IMR-90 (cell line): Measurements from ENCODE around the gene NCOA7. TPM values are rescaled to one million over a fixed set of nuclear protein-coding genes. Genes with fewer than 3 reads are reported as not detected.

Source experiments
- ATAC-seq: fragments of 200-7000 bp; cut with Tn5 transposase; 2 replicates; pipeline ENCODE4 v1.9.1; 2020; ENCODE audit warnings: low read depth, mild to moderate bottlenecking, moderate library complexity
- BruUV-seq: library from RNA; stranded (reverse); fragments of 400-500 nt; replicated peaks from 2 replicates; lab custom pipeline; 2021; lab: Mats Ljungman, UMichigan
- CTCF ChIA-PET: fragments of 300-600 bp; formaldehyde crosslinking; extraction: SDS; loops from one replicate; lab custom pipeline; 2021; ENCODE audit warnings: antibody characterized with exemption; lab: Yijun Ruan, JAX
- POLR2A ChIA-PET: fragments of 300-600 bp; sonication (Branson Sonifier 250); formaldehyde crosslinking; loops from one replicate; lab custom pipeline; 2022; ENCODE audit warnings: antibody characterized with exemption; ENCODE audit not compliant: unreplicated experiment; lab: Charles Lee
- DNase-seq: peaks from one replicate; pipeline ENCODE4 v3.0.0; 2013
- H2AFZ ChIP-seq: replicated peaks from 2 replicates; pipeline ENCODE3; 2013; ENCODE audit warnings: low read length, mild to moderate bottlenecking; ENCODE audit not compliant: poor library complexity
- H2AK5ac ChIP-seq: 2 replicates; pipeline ENCODE4 v1.6.1; 2013; ENCODE audit warnings: low read depth, low read length, inconsistent platforms
- H2AK9ac ChIP-seq: replicated peaks from 2 replicates; pipeline ENCODE3; 2013; ENCODE audit warnings: mild to moderate bottlenecking, low read depth, low read length, moderate library complexity; ENCODE audit not compliant: poor library complexity
- H2BK120ac ChIP-seq: 2 replicates; pipeline ENCODE4 v1.6.1; 2013; ENCODE audit warnings: low read depth, low read length, inconsistent platforms
- H2BK15ac ChIP-seq: 3 replicates; pipeline ENCODE4 v1.6.1; 2013; ENCODE audit warnings: low read depth, low read length, inconsistent platforms
- H2BK20ac ChIP-seq: 2 replicates; pipeline ENCODE4 v1.6.1; 2013; ENCODE audit warnings: low read depth, mild to moderate bottlenecking, inconsistent platforms, low read length, moderate library complexity
- H2BK5ac ChIP-seq: 2 replicates; pipeline ENCODE4 v1.6.1; 2013; ENCODE audit warnings: mild to moderate bottlenecking, low read depth, low read length, inconsistent platforms; ENCODE audit not compliant: poor library complexity, severe bottlenecking
- H3K14ac ChIP-seq: replicated peaks from 2 replicates; pipeline ENCODE4 v1.6.1; 2013; ENCODE audit warnings: low read depth, low read length, inconsistent platforms
- H3K18ac ChIP-seq: 2 replicates; pipeline ENCODE4 v1.6.1; 2013; ENCODE audit warnings: low read depth, low read length, control low read depth
- H3K23ac ChIP-seq: 2 replicates; pipeline ENCODE4 v1.6.1; 2013; ENCODE audit warnings: low read depth, low read length, inconsistent platforms
- H3K27ac ChIP-seq: 2 replicates; pipeline ENCODE4 v1.5.1; 2013; ENCODE audit warnings: mild to moderate bottlenecking, control low read depth, low read length; ENCODE audit not compliant: insufficient read depth
- H3K27me3 ChIP-seq: 2 replicates; pipeline ENCODE4 v1.6.1; 2013; ENCODE audit warnings: low read length; ENCODE audit not compliant: control insufficient read depth, insufficient read depth
- H3K36me3 ChIP-seq: 2 replicates; pipeline ENCODE4 v1.6.1; 2013; ENCODE audit warnings: low read length, mixed read lengths; ENCODE audit not compliant: control insufficient read depth, insufficient read depth
- H3K4ac ChIP-seq: 2 replicates; pipeline ENCODE4 v1.6.1; 2013; ENCODE audit warnings: low read depth, low read length, inconsistent platforms
- H3K4me1 ChIP-seq: 2 replicates; pipeline ENCODE4 v1.6.1; 2013; ENCODE audit warnings: low read length, mixed read lengths; ENCODE audit not compliant: control insufficient read depth, insufficient read depth
- H3K4me2 ChIP-seq: 2 replicates; pipeline ENCODE4 v1.6.1; 2013; ENCODE audit warnings: low read depth, mild to moderate bottlenecking, control low read depth, low read length, moderate library complexity
- H3K4me3 ChIP-seq: 2 replicates; pipeline ENCODE4 v1.5.1; 2013; ENCODE audit warnings: low read depth, mild to moderate bottlenecking, control low read depth, low read length, moderate library complexity; ENCODE audit not compliant: insufficient read depth
- H3K56ac ChIP-seq: 2 replicates; pipeline ENCODE4 v1.6.1; 2013; ENCODE audit warnings: low read length, inconsistent platforms; ENCODE audit not compliant: insufficient read depth; ENCODE audit errors: extremely low read depth
- H3K79me1 ChIP-seq, 2 experiments: 2 replicates each; pipeline ENCODE4 v1.6.1; 2013; ENCODE audit warnings: low read length in 2 of 2, inconsistent platforms in 1 of 2, low read depth in 1 of 2
- H3K9ac ChIP-seq: 2 replicates; pipeline ENCODE4 v1.6.1; 2013; ENCODE audit warnings: low read depth, low read length, control low read depth
- H3K9me1 ChIP-seq: 2 replicates; pipeline ENCODE4 v1.6.1; 2013; ENCODE audit warnings: low read length, inconsistent platforms; ENCODE audit not compliant: insufficient read depth
- H3K9me3 ChIP-seq: 2 replicates; pipeline ENCODE4 v1.6.1; 2013; ENCODE audit warnings: low read length; ENCODE audit not compliant: control insufficient read depth, insufficient read depth
- H4K20me1 ChIP-seq: 2 replicates; pipeline ENCODE4 v1.6.1; 2013; ENCODE audit warnings: low read length, inconsistent platforms; ENCODE audit not compliant: insufficient read depth
- H4K5ac ChIP-seq: 2 replicates; pipeline ENCODE4 v1.6.1; 2013; ENCODE audit warnings: mild to moderate bottlenecking, low read depth, low read length, control low read depth
- H4K8ac ChIP-seq, 2 experiments: 2 replicates each; pipeline ENCODE4 v1.6.1; 2013; ENCODE audit warnings: low read depth in 2 of 2, low read length in 2 of 2, control low read depth in 1 of 2, inconsistent platforms in 1 of 2
- H4K91ac ChIP-seq: 2 replicates; pipeline ENCODE4 v1.6.1; 2013; ENCODE audit warnings: low read depth, low read length, inconsistent platforms; ENCODE audit not compliant: insufficient read depth
- BHLHE40 ChIP-seq: fragments of 150-350 bp; IDR thresholded peaks from 2 replicates; pipeline ENCODE4 v1.6.1; 2016; ENCODE audit warnings: mild to moderate bottlenecking, low read depth, low read length
- CEBPB ChIP-seq: IDR thresholded peaks from 2 replicates; pipeline ENCODE4 v1.6.1; 2012; ENCODE audit warnings: low read depth, low read length, improper control_type of control experiment
- CHD1 ChIP-seq: IDR thresholded peaks from 2 replicates; pipeline ENCODE4 v1.6.1; 2012; ENCODE audit warnings: low read depth, low read length, improper control_type of control experiment
- CTCF ChIP-seq: conservative IDR thresholded peaks from 2 replicates; pipeline ENCODE4 v1.5.1; 2012; ENCODE audit warnings: mild to moderate bottlenecking, low read depth, low read length, improper control_type of control experiment
- FOS ChIP-seq: fragments of 150-350 bp; IDR thresholded peaks from 2 replicates; pipeline ENCODE4 v1.6.1; 2016; ENCODE audit warnings: low read depth, low read length
- MAFK ChIP-seq: IDR thresholded peaks from 2 replicates; pipeline ENCODE4 v1.6.1; 2012; ENCODE audit warnings: low read depth, low read length, improper control_type of control experiment
- MAZ ChIP-seq: IDR thresholded peaks from 2 replicates; pipeline ENCODE4 v1.6.1; 2012; ENCODE audit warnings: low read depth, mild to moderate bottlenecking, low read length, improper control_type of control experiment, moderate library complexity, borderline replicate concordance
- MXI1 ChIP-seq: IDR thresholded peaks from 2 replicates; pipeline ENCODE4 v1.6.1; 2012; ENCODE audit warnings: low read depth, mild to moderate bottlenecking, low read length, moderate library complexity, borderline replicate concordance
- NFE2L2 ChIP-seq: fragments of 150-350 bp; IDR thresholded peaks from 2 replicates; pipeline ENCODE4 v1.6.1; 2016; ENCODE audit warnings: low read depth, mild to moderate bottlenecking, low read length
- POLR2A ChIP-seq: IDR thresholded peaks from 2 replicates; pipeline ENCODE4 v1.6.1; 2012; ENCODE audit warnings: mild to moderate bottlenecking, low read depth, low read length
- RAD21 ChIP-seq: IDR thresholded peaks from 2 replicates; pipeline ENCODE4 v1.6.1; 2012; ENCODE audit warnings: low read length, improper control_type of control experiment
- RCOR1 ChIP-seq: IDR thresholded peaks from 2 replicates; pipeline ENCODE4 v1.6.1; 2012; ENCODE audit warnings: mild to moderate bottlenecking, low read length, improper control_type of control experiment; ENCODE audit not compliant: insufficient replicate concordance
- RFX5 ChIP-seq: IDR thresholded peaks from 2 replicates; pipeline ENCODE4 v1.8.0; 2012; ENCODE audit warnings: low read depth, mild to moderate bottlenecking, low read length, moderate library complexity
- SMC3 ChIP-seq: fragments of 150-350 bp; IDR thresholded peaks from 2 replicates; pipeline ENCODE4 v1.6.1; 2016; ENCODE audit warnings: low read depth, mild to moderate bottlenecking, antibody characterized with exemption, low read length, moderate library complexity
- USF2 ChIP-seq: fragments of 150-350 bp; IDR thresholded peaks from 2 replicates; pipeline ENCODE4 v1.6.1; 2017; ENCODE audit warnings: mild to moderate bottlenecking, antibody characterized with exemption, low read length, low read depth
- WGBS, 2 experiments: methylation state at CpG; one replicate each; pipeline versions ENCODE4 v1.1.5 to v1.1.7; 2013; ENCODE audit warnings: missing lambda C conversion rate in 2 of 2; ENCODE audit not compliant: insufficient read length in 1 of 2; ENCODE audit errors: extremely low coverage in 2 of 2; 5-methylcytosine and 5-hydroxymethylcytosine counted together
- dilution Hi-C: fragments of 300-500 bp; cut with HindIII; formaldehyde crosslinking; loops from one replicate; pipeline ENCODE4 v1.14.3; 2018; ENCODE audit warnings: low sequenced_read_pairs; ENCODE audit not compliant: unreplicated experiment
- in situ Hi-C: fragments of 300-500 bp; cut with MboI; formaldehyde crosslinking; loops from 3 replicates; pipeline ENCODE4 v1.14.3; 2019; ENCODE audit warnings: low sequenced_read_pairs, inconsistent platforms, mixed read lengths
- intact Hi-C: fragments of 100-400 bp; cut with micrococcal nuclease; formaldehyde crosslinking; loops from 2 replicates; pipeline ENCODE4 v1.10.0; 2022
- polyA plus RNA-seq, 3 experiments: library from polyadenylated mRNA; depleted of rRNA; stranded (reverse); fragments of >200 nt; gene quantifications; 2 replicates each; pipeline ENCODE4 v1.2.3, GENCODE V29; 2012; ENCODE audit warnings: low replicate concordance in 1 of 3
- total RNA-seq: library from RNA; depleted of rRNA; stranded (reverse); fragments of >200 nt; gene quantifications from 2 replicates; pipeline ENCODE4 v1.2.3, GENCODE V29; 2012
- TF ChIP-seq, protein P1 (sequence below): fragments of 150-350 bp; IDR thresholded peaks from 2 replicates; pipeline ENCODE4 v1.6.1; 2016; ENCODE audit warnings: low read depth, mild to moderate bottlenecking, low read length, moderate library complexity, borderline replicate concordance

Gene NCOA7
- total and polyA plus RNA-seq, 2 of the 4 experiments (the other 2 are of a cell fraction) = 12.6 to 12.9 TPM

DNA sequence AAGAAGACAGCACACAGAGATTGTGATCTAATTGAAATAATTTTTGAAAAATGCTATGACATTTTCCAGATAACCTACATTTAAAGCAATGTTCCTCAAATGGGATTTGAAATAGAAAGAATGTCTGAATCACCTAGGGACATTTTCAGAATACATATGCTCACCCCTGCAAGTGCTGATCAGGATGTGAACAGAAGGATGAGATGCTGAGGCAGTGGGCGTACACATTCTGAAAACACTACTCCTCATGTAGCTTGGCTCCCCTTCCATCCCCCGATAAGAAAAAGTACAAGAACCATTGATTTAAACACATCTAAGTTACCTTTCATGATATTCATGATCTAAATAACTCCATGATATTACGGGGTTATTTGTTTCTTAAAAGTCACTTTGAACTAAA is 136.0 kb downstream of the NCOA7 start:
- Histone ChIP-seq H2AFZ (no peak overlapping the region), H3K27me3 (no peaks in the 10 kb centered on the region), H3K27ac (no peak overlapping the region), H3K79me1 (no peaks in the 10 kb centered on the region), H3K36me3 (peaks cover 28% of the 10 kb centered on the region), H2AK9ac (no peak overlapping the region), H2BK5ac (no peak overlapping the region), H3K18ac (no peak overlapping the region), H3K4me1 (peaks cover 5% of the 10 kb centered on the region; the same call in 1 of the 2 replicates), H3K9me1 (peaks cover 21% of the 10 kb centered on the region), H3K56ac (no peak overlapping the region), H3K4ac (no peak overlapping the region), H3K4me2 (no peak overlapping the region), H2BK120ac (no peak overlapping the region), H3K9ac (no peak overlapping the region), H2BK15ac (no peak overlapping the region), H4K5ac (no peak overlapping the region), H2BK20ac (no peak overlapping the region), H4K8ac (no peak overlapping the region), H3K4me3 (no peak overlapping the region), H4K91ac (no peak overlapping the region), H3K23ac (no peak overlapping the region), H3K9me3 (no peaks in the 10 kb centered on the region), H2AK5ac (no peak overlapping the region), H4K20me1 (no peaks in the 10 kb centered on the region), H3K14ac (no peak overlapping the region)
- TF ChIP-seq POLR2A (no peak), SMC3 (no peak), BHLHE40 (no peak), MAZ (no peak), CTCF (no peak), MAFK (no peak), RCOR1 (no peak), CEBPB (no peak), CHD1 (no peak), USF2 (no peak), RAD21 (no peak), FOS (no peak), RFX5 (no peak), MXI1 (no peak), NFE2L2 (no peak)
- TF ChIP-seq, protein P1, sequence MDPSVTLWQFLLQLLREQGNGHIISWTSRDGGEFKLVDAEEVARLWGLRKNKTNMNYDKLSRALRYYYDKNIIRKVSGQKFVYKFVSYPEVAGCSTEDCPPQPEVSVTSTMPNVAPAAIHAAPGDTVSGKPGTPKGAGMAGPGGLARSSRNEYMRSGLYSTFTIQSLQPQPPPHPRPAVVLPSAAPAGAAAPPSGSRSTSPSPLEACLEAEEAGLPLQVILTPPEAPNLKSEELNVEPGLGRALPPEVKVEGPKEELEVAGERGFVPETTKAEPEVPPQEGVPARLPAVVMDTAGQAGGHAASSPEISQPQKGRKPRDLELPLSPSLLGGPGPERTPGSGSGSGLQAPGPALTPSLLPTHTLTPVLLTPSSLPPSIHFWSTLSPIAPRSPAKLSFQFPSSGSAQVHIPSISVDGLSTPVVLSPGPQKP = no peak
- POLR2A ChIA-PET = no interaction called here
- ATAC-seq (no peak), DNase-seq (peak; percentile 55)
- no CpG with 5 or more reads among the region's 3 CpGs for WGBS, 2 experiments
- CTCF ChIA-PET = no interaction called here
- in situ Hi-C loops = no loop called here
- no TSS peak for BruUV-seq
- dilution Hi-C loops = no loop called here
- intact Hi-C loops = no loop called here
